Measurements from ENCODE around the gene CARNS1. TPM values are rescaled to one million over a fixed set of nuclear protein-coding genes. Genes with fewer than 3 reads are reported as not detected.

Gene CARNS1
- total RNA-seq, 8 experiments from 2014 or later, result 0.16 to 2.1 (median 0.67) TPM

DNA sequence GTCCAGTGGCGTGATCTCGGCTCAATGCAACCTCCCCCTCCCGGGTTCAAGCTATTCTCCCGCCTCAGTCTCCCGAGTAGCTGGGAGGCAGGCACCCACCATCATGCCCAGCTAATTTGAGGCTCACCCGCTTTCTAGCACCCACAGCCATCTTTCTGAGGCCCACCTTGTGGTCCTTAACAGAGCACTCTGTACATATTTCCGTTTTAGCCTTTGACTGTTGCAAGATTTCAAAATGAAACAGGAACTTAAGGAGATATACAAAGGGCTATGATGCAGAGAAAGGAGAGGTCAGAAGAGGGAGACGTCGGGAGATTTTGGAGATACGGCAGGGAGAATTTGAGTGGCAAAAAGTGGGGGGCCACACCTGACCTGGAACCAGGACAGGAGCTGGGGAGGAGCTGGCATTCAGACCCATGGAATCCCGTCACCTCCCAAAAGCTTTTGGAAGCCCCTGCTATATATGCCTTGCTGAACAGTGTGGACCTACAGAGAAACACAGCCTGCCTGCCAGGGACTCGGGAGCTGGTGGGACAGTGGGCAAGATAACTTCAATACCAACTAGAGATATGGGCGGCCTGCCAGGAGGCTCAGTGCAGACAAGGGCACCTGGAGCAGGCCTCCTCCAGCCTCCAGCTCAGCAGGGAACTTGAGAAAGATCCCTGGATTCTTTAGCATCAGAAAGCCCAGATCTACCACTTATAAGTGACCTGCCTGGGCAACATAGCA lies 34.1 kb upstream of the CARNS1 start:
- WGBS, 10 experiments, result 77 to 100% (median 87%) methylated on average over 1 to 9 of the region's 13 CpGs
- in situ Hi-C loops (cut with MboI; ENCODE audit: low pct_unique_long_range_greater_than_20kb in 2 of 9, low sequenced_read_pairs in 9 of 9, unreplicated experiment in 9 of 9), result loop anchor here in 1 of 9 experiments (25.0 kb wide), 1 partner anchor 106 kb away; the partner anchor contains the start of gene AIP
- ATAC-seq (replicated peaks in 6 of 8), result no peak

DNA sequence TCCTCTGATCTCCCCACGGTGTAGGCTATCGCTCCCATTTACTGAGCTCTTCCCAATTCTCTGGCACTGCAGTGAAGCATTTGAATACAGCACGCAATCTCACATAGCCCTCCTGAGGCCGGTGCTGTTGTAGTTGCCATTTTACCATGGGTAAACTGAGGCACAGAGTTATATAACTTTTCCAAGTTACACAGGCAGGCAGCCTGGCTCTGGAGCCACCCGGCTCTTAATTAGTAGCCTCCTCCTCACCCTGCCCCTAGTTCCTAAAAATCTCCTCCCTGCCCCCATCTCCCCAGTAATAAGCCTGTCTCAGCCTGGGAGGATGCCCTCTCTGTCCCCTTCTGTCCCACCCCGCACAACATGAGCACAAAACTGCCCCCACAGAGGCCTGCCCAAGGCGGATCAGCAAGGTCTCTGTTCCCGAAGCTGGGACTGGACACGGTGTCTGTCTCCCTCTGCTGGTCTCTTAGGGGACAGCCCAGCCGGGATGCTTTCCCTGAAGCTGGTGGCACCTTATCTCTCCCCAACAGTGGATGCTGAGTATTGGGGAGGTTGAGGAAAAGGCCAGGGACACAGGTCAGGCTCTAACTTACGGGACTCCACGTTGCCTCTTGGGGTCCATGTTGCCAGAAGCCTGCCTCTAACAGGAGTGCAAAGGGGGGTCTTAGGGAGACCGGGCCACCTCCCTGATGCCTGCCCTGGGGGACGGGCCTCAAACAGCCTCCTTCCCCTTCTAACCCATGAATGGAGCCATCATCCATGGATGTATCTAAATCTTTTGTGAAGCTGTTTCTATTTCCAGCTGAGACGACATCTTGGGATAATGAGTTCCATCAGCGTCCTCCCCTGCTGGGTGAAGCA lies 33.0 kb upstream of the CARNS1 start:
- ATAC-seq (replicated peaks in 6 of 8), result peak; percentile 22 to 87 (median 77)
- Histone ChIP-seq H3K4me1 (replicated peaks in 1 of 2) (peaks cover 0 to 6% of the 10 kb centered on the region in 2 donors), H3K4me3 (no peak overlapping the region), H3K27ac (no peak overlapping the region)
- WGBS, 10 experiments, result 0 to 100% (median 38%) methylated on average over 1 to 7 of the region's 16 CpGs; no CpG with 5 or more reads in 2 of the 10 experiments
- in situ Hi-C loops (cut with MboI; ENCODE audit: low pct_unique_long_range_greater_than_20kb in 2 of 9, low sequenced_read_pairs in 9 of 9, unreplicated experiment in 9 of 9), result loop anchor here in 1 of 9 experiments (25.0 kb wide), 1 partner anchor 105 kb away; the partner anchor contains the start of gene AIP

More for the DNA sequence above, 34.1 kb upstream of the CARNS1 start:
- Histone ChIP-seq H3K4me3 (no peak overlapping the region), H3K27ac (no peak overlapping the region), H3K4me1 (replicated peaks in 1 of 2) (peaks cover 0 to 6% of the 10 kb centered on the region in 2 donors)

GRCh38 chr11:67384851-67385366 lies 30.6 kb upstream of the CARNS1 start:
- peak in 3 of 8 experiments; percentile 11 to 72 (median 45) for ATAC-seq (replicated peaks in 6 of 8)
- Histone ChIP-seq H3K4me1 (replicated peaks in 1 of 2) (peaks cover 0 to under 1% of the 10 kb centered on the region in 2 donors), H3K27ac (no peak overlapping the region), H3K4me3 (no peak overlapping the region)
- 47 to 77% (median 55%) methylated on average over 1 to 3 of the region's 3 CpGs; no CpG with 5 or more reads in 6 of the 10 experiments for WGBS, 10 experiments
- in situ Hi-C loops (cut with MboI; ENCODE audit: low pct_unique_long_range_greater_than_20kb in 2 of 9, low sequenced_read_pairs in 9 of 9, unreplicated experiment in 9 of 9), result loop anchor here in 1 of 9 experiments (25.0 kb wide), 1 partner anchor 102 kb away; the partner anchor contains the start of gene AIP

- in situ Hi-C loops (cut with MboI; ENCODE audit: low pct_unique_long_range_greater_than_20kb in 2 of 9, low sequenced_read_pairs in 9 of 9, unreplicated experiment in 9 of 9), result loop anchor here in 1 of 9 experiments (25.0 kb wide), 1 partner anchor 100 kb away; the partner anchor contains the start of gene AIP
- Histone ChIP-seq H3K4me3 (no peak overlapping the region), H3K27ac (no peak overlapping the region), H3K4me1 (replicated peaks in 1 of 2) (peaks cover 6% of the 10 kb centered on the region in 2 donors)
- ATAC-seq (replicated peaks in 6 of 8), result no peak
- 0 to 40% (median 30%) methylated on average over 1 to 7 of the region's 9 CpGs; no CpG with 5 or more reads in 6 of the 10 experiments for WGBS, 10 experiments
Measured at GRCh38 chr11:67387069-67387468, 28.4 kb upstream of the CARNS1 start.

GRCh38 chr11:67387518-67387917 lies 28.0 kb upstream of the CARNS1 start:
- Histone ChIP-seq H3K27ac (no peak overlapping the region), H3K4me1 (replicated peaks in 1 of 2) (peaks cover 6 to 7% of the 10 kb centered on the region in 2 donors), H3K4me3 (no peak overlapping the region)
- 20 to 83% (median 67%) methylated on average over 1 to 3 of the region's 6 CpGs; no CpG with 5 or more reads in 5 of the 10 experiments for whole genome bisulfite sequencing, 10 experiments
- in situ Hi-C loops (cut with MboI; ENCODE audit: low pct_unique_long_range_greater_than_20kb in 2 of 9, low sequenced_read_pairs in 9 of 9, unreplicated experiment in 9 of 9), result loop anchor here in 1 of 9 experiments (25.0 kb wide), 1 partner anchor 100 kb away; the partner anchor contains the start of gene AIP
- no peak for ATAC-seq (replicated peaks in 6 of 8)

GRCh38 chr11:67389477-67389876 lies 26.0 kb upstream of the CARNS1 start:
- Histone ChIP-seq H3K4me1 (replicated peaks in 1 of 2) (peaks cover 6 to 10% of the 10 kb centered on the region in 2 donors), H3K27ac (no peak overlapping the region), H3K4me3 (no peak overlapping the region)
- ATAC-seq (replicated peaks in 6 of 8), result no peak
- 50 to 100% (median 58%) methylated on average over 2 to 5 of the region's 6 CpGs; no CpG with 5 or more reads in 4 of the 10 experiments for WGBS, 10 experiments
- in situ Hi-C loops (cut with MboI; ENCODE audit: low pct_unique_long_range_greater_than_20kb in 2 of 9, low sequenced_read_pairs in 9 of 9, unreplicated experiment in 9 of 9), result loop anchor here in 1 of 9 experiments (25.0 kb wide), 1 partner anchor 98 kb away; the partner anchor contains the start of gene AIP

- ATAC-seq (replicated peaks in 6 of 8), result peak in 7 of 8 experiments; percentile 2 to 19 (median 6)
- in situ Hi-C loops (cut with MboI; ENCODE audit: low pct_unique_long_range_greater_than_20kb in 2 of 9, low sequenced_read_pairs in 9 of 9, unreplicated experiment in 9 of 9), result loop anchor here in 1 of 9 experiments (25.0 kb wide), 1 partner anchor 96 kb away; the partner anchor contains the start of gene AIP
- H3K4me1 ChIP-seq (replicated peaks in 1 of 2), result peaks cover 6 to 10% of the 10 kb centered on the region in 2 donors
- peak overlapping the region; percentile 57 to 79 (median 59) for H3K4me3 ChIP-seq
- WGBS, 10 experiments, result 0 to 60% (median 17%) methylated on average over 1 to 12 of the region's 15 CpGs; no CpG with 5 or more reads in 2 of the 10 experiments
- peak overlapping the region; percentile 77 to 90 for H3K27ac ChIP-seq
Measured at GRCh38 chr11:67390947-67391303, 24.6 kb upstream of the CARNS1 start.

DNA sequence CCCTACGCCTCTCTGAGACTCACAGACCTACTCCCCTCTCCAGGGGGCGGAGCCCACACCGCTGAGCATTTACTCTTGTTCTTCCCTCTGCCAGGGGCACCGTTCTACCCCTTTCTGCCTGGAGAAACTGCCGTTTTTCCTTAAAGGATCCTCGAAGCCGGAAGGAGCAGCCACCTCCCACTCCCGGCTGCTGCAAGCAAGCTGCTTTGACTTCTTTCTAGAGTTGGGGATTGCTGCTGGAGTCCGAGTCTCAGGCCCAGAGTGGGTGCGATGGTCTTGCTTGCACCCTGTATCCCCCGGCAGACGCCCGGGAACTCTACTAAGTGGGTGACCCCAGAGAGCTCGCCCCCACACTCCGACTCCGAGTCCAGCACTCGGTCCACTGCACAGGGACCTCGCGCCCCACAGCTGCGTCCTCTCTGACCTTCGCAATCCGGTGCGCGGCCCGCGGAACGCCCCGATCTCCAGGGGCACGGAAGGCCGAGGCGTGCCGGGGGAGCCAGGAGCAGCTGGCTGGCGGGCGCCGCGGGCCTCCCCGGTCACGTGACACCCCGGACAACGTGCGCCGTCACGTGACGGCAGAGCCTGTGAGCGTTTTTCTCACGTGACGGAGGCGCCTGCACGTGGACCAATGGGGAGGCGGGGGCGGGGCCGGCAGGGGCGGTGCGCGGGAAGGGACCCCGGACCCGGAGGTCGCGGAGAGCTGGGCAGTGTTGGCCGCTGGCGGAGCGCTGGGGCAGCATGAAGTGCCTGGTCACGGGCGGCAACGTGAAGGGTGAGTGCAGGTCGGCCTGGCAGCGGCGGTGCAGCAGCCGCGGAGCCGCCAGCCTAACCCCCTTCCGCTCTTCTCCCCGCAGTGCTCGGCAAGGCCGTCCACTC lies 23.9 kb upstream of the CARNS1 start, which contains the start of gene RAD9A:
Gene RAD9A, plus strand, starts transcription at position 683 of the 879 bp plus-strand sequence. Its CDS starts 59 bp downstream, at position 742.
- Histone ChIP-seq H3K4me1 (replicated peaks in 1 of 2) (peaks cover 6 to 10% of the 10 kb centered on the region in 2 donors), H3K27ac (peak within 1 kb of the TSS; percentile 77 to 90), H3K4me3 (peak within 1 kb of the TSS; percentile 57 to 79 (median 59))
- WGBS, 10 experiments, result 0 to 3% (median 0%) methylated on average over 1 to 23 of the region's 75 CpGs; no CpG with 5 or more reads in 2 of the 10 experiments
- ATAC-seq (replicated peaks in 6 of 8), result peak; percentile 69 to 83 (median 76)
- in situ Hi-C loops (cut with MboI; ENCODE audit: low pct_unique_long_range_greater_than_20kb in 2 of 9, low sequenced_read_pairs in 9 of 9, unreplicated experiment in 9 of 9), result loop anchor here in 1 of 9 experiments (25.0 kb wide), 1 partner anchor 96 kb away; the partner anchor contains the start of gene AIP

DNA sequence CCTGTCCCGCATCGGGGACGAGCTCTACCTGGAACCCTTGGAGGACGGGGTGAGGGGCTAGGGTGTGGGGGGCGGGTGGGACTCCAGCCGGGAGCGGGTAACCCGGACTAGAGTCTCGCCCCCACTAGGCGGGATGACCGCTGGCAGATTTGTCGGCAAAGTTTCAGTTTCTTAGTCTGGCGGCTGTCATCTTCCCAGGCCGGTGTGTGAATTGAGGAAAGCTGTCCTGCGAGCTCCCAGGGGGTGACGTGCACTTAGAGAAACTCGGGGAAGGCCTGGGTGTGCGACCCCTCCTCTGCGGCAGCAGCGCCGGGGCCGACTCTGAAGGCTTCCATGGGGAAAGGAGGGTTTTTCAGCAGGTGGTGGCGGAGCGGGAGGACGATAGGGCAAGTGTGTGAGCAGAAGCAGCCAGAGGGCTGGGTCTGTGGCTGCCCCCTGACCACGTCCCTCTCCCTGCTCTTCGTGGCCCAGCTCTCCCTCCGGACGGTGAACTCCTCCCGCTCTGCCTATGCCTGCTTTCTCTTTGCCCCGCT lies 23.2 kb upstream of the CARNS1 start:
- 0 to 50% (median 27%) methylated on average over 1 to 6 of the region's 31 CpGs; no CpG with 5 or more reads in 3 of the 10 experiments for WGBS, 10 experiments
- in situ Hi-C loops (cut with MboI; ENCODE audit: low pct_unique_long_range_greater_than_20kb in 2 of 9, low sequenced_read_pairs in 9 of 9, unreplicated experiment in 9 of 9), result loop anchor here in 1 of 9 experiments (25.0 kb wide), 1 partner anchor 95 kb away; the partner anchor contains the start of gene AIP
- peaks cover 6 to 10% of the 10 kb centered on the region in 2 donors for H3K4me1 ChIP-seq (replicated peaks in 1 of 2)
- H3K27ac ChIP-seq, result no peak overlapping the region
- ATAC-seq (replicated peaks in 6 of 8), result peak; percentile 2 to 22 (median 8)
- peak overlapping the region; percentile 57 to 79 (median 59) for H3K4me3 ChIP-seq

- no peak for ATAC-seq (replicated peaks in 6 of 8)
- in situ Hi-C loops (cut with MboI; ENCODE audit: low pct_unique_long_range_greater_than_20kb in 2 of 9, low sequenced_read_pairs in 9 of 9, unreplicated experiment in 9 of 9), result loop anchor here in 1 of 9 experiments (25.0 kb wide), 1 partner anchor 94 kb away; the partner anchor contains the start of gene AIP
- no peak overlapping the region for H3K4me3 ChIP-seq
- H3K4me1 ChIP-seq (replicated peaks in 1 of 2), result peaks cover 6 to 10% of the 10 kb centered on the region in 2 donors
- WGBS, 10 experiments, result 83 to 100% (median 100%) methylated on average over 2 to 8 of the region's 18 CpGs; no CpG with 5 or more reads in 6 of the 10 experiments
- no peak overlapping the region for H3K27ac ChIP-seq
Measured at GRCh38 chr11:67393437-67393836, 22.0 kb upstream of the CARNS1 start.

DNA sequence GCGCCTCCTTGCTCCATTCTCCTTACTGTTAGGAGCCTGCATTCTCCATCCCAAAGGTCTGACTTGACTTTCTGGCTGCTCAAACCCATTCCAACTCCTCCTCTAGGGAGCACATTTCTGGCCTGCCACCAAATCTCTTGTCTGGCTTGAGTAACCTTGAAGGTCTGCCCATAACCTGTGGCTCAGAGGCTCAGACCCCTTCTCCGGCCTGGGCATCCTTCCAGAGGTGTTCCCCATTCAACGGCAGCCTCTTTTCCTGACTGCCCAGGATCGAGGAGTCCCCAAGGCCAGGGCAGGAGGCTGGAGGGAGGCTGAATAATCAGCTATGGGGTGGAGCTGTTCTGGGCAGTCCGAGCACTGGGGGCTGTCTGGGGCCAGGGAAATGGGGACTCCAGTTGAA lies 21.5 kb upstream of the CARNS1 start:
- WGBS, 10 experiments, result 80 to 100% (median 100%) methylated on average over 1 to 2 of the region's 5 CpGs; no CpG with 5 or more reads in 5 of the 10 experiments
- H3K4me3 ChIP-seq, result no peak overlapping the region
- in situ Hi-C loops (cut with MboI; ENCODE audit: low pct_unique_long_range_greater_than_20kb in 2 of 9, low sequenced_read_pairs in 9 of 9, unreplicated experiment in 9 of 9), result loop anchor here in 1 of 9 experiments (25.0 kb wide), 1 partner anchor 93 kb away; the partner anchor contains the start of gene AIP
- H3K4me1 ChIP-seq (replicated peaks in 1 of 2), result peaks cover 6 to 10% of the 10 kb centered on the region in 2 donors
- H3K27ac ChIP-seq, result no peak overlapping the region
- ATAC-seq (replicated peaks in 6 of 8), result no peak
